Fibroblast of villous mesenchyme (primary cell): Measurements from ENCODE around the gene SERPINA4. TPM values are rescaled to one million over a fixed set of nuclear protein-coding genes. Genes with fewer than 3 reads are reported as not detected.

Source experiments
- DNase-seq: peaks from one replicate; pipeline ENCODE4 v3.0.0-alpha.2; 2010; ENCODE audit warnings: low read depth
- H3K4me3 ChIP-seq: 2 replicates; pipeline ENCODE4 v1.5.1; 2011; ENCODE audit warnings: low read depth, mild to moderate bottlenecking, low read length
- total RNA-seq: library from RNA; depleted of rRNA; stranded (reverse); fragments of >200 nt; gene quantifications from 2 replicates; pipeline ENCODE4 v1.2.3, GENCODE V29; 2012
- TF ChIP-seq, protein P1 (sequence below): IDR thresholded peaks from 2 replicates; pipeline ENCODE4 v1.5.1; 2012; ENCODE audit warnings: low read depth, mild to moderate bottlenecking, low read length; ENCODE audit not compliant: insufficient read depth

The SERPINA4 gene
- total RNA-seq, 1 donor: not detected

DNA sequence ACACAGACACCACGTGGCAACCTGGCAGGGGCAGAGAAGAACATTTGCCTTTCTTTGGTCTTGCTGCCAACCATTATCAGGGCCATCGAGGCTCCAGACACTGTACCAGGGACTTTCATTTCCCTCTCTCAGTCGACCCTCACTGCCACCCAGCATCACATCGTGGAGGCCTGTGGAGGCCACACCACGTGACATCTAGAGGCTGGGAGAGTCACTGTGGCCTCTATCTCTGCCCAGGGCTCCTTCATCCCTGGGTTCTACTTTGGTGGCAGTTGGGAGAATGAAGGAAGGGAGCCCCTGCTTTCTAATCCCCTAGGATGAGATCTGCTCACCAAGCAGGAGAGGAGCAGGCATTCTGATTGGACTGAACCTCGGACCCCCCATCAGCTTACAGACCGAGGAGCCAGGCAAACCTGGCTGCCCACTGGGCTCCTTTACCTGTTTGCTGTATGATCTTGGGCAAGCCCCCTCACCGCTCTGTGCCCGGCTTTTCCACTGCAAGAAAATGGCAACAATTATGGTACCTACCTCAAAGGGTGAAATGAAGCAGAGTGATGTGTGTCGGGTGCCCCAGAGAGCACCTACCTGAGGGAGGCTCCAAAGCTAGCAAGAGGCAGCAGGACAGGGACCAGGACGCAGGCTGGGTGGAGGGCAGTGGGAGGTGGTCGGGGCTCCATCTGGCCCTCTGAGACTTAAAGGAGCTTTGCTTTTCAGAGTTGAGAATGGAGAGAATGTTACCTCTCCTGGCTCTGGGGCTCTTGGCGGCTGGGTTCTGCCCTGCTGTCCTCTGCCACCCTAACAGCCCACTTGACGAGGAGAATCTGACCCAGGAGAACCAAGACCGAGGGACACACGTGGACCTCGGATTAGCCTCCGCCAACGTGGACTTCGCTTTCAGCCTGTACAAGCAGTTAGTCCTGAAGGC, 52.7 kb downstream of the SERPINA4 start:
- TF ChIP-seq, protein P1, sequence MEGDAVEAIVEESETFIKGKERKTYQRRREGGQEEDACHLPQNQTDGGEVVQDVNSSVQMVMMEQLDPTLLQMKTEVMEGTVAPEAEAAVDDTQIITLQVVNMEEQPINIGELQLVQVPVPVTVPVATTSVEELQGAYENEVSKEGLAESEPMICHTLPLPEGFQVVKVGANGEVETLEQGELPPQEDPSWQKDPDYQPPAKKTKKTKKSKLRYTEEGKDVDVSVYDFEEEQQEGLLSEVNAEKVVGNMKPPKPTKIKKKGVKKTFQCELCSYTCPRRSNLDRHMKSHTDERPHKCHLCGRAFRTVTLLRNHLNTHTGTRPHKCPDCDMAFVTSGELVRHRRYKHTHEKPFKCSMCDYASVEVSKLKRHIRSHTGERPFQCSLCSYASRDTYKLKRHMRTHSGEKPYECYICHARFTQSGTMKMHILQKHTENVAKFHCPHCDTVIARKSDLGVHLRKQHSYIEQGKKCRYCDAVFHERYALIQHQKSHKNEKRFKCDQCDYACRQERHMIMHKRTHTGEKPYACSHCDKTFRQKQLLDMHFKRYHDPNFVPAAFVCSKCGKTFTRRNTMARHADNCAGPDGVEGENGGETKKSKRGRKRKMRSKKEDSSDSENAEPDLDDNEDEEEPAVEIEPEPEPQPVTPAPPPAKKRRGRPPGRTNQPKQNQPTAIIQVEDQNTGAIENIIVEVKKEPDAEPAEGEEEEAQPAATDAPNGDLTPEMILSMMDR: no peak
- H3K4me3 ChIP-seq: no peak overlapping the region
- DNase-seq: no peak

DNA sequence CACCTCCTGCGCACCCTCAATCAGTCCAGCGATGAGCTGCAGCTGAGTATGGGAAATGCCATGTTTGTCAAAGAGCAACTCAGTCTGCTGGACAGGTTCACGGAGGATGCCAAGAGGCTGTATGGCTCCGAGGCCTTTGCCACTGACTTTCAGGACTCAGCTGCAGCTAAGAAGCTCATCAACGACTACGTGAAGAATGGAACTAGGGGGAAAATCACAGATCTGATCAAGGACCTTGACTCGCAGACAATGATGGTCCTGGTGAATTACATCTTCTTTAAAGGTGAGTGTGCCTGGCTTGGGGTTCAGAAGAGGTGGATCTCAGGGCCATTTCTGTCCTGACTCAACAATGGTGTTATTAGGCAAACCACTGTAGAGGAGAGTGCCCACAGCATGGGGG, 53.6 kb downstream of the SERPINA4 start:
- H3K4me3 ChIP-seq: no peak overlapping the region
- TF ChIP-seq, protein P1: no peak
- no peak for DNase-seq

DNA sequence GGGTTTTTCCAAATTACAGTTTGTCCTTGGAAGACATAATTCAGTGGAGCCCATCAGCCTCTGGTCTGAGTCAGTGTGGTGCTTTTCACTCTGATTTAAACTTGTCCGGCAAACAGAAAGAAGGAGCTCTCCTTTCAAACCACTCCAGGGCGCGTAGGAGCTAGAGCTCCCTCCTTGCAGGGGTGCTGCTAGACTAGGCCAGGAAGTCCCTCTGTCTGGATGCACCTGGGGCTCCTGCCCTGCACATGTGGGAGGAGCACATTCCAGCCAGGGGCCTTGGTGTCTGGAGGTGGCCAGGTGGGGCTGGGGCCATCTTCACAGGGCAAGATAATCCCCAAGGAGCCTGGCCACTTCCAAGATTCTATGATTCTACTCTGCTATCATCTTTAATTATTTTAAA, 54.0 kb downstream of the SERPINA4 start:
- TF ChIP-seq, protein P1: no peak
- DNase-seq: no peak
- no peak overlapping the region for H3K4me3 ChIP-seq

DNA sequence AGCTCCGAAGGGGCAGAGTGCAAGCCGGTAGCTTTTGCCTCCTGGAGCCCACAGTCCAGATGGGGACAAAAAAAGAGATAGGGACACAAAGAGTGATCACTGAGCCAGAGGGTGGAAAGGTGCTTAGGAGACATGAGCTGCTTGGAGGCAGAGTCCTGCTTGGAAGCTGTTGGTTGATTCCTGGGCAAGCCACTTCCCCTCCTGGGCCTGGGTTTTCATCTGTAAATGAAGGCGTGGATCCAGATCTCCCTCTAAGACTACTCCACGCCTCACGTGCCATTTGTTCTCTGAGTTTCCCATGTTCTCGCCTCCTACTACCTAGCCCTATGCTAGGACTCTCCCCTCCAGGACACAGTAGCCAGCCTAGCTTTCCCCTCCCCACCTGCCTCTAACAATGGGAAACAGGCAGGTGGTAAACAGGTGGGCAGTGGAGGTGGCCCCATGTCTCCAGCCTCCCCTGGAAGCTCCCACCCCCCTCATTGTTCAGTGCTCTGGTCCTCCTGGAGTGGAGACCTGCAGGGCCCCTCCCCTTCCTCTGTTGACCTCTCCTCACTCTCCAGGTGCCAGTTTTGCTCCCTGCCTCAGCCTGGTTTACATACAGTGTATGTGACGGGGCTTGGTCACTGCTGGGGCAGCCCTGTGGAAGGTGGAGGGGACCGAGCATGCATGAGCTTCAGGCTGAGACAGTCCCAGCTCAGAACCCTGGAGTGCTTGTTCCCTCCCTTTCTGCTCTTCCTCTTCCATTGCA, 54.8 kb downstream of the SERPINA4 start:
- TF ChIP-seq, protein P1: no peak
- no peak for DNase-seq
- no peak overlapping the region for H3K4me3 ChIP-seq

DNA sequence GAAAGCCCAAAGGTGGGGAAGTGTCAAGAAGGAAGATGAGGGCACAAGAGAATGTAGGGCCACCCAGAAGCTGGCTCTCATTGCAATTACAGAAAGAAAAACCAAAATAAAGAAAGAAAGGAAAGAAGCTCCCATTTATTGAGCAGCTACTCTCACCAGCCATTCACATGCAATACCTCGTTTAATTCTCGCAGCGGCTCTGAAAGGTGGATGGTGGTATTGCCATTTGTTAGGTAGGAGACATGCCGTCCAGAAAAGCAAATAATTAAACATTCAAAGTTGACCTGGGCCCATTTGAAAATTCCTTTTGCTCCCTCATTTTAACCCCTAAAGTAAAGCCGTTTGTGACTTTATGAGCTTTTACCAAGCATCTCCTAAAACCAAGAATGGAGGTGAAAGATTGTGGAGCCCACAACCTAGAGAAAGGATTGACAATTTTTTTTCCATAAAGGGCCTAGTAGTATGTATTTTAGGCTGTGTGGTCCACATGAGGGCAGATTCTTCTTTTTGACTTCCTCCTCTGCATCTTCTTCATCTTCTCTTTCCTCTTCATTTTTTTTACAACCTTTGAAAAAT, 56.2 kb downstream of the SERPINA4 start:
- no peak for DNase-seq
- no peak overlapping the region for H3K4me3 ChIP-seq
- TF ChIP-seq, protein P1: no peak

DNA sequence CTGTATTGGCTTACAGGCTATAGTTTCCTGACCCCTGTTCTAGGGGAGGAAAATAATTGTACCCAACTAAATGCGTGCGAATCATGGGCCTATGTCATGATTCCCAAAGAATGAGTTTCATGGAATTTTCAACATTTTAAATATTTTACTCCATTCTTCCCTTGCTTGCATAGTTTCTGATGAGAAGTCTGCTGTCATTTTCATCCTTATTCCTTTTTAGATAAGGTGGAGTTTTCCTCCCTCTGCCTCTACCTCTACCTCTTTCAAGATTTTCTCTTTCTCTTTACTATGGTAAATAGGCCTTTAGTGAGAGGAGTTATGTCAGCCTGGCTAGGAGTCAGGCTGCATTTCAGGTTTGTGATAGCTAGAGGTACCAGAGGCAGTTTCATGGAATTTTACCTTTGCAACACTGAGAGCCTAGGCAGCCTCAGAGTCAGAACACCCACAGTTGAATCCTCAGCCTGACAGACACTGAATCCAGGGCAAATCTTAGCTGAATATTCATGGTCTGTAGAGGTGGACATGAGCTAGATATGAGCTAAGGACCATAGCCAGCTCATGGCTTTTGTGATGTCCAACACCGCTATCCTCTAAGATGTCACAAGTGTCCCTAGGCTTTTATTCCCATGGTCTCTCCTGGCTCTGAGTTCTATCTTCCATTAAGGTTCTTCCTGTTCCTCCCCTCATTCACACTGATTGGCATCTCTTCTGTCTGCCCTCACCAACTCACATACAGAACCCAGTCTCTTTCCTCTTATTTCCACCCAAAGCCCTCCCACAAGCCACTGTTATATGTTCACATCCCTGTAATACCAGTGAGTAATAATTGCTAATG, 57.0 kb downstream of the SERPINA4 start:
- DNase-seq: no peak
- H3K4me3 ChIP-seq: no peak overlapping the region
- TF ChIP-seq, protein P1: no peak
